A549 (cell line): ENCODE data around the gene SLC1A4. TPM values are rescaled to one million over a fixed set of nuclear protein-coding genes. Genes with fewer than 3 reads are reported as not detected.
"Not testable (repeated sequence)": the region's sequence is repeated elsewhere in the genome, so short reads cannot be mapped to it uniquely, and the experiment has no call there.

Experiments used
- ATAC-seq, 2 experiments: fragments of 200-7000 bp in 1 of 2; fragments of >200 bp in 1 of 2; cut with Nextera tagmentation in 1 of 2; cut with Tn5 transposase in 1 of 2; 3 replicates each; pipeline versions ENCODE4 v1.8.0 to v1.9.1; 2018 to 2020; ENCODE audit warnings: mild to moderate bottlenecking in 1 of 2, moderate library complexity in 1 of 2
- CTCF ChIA-PET: fragments of 300-600 bp; sonication (Branson Sonifier 250); formaldehyde crosslinking; extraction: SDS; loops from one replicate; lab custom pipeline; 2021; ENCODE audit warnings: antibody characterized with exemption, inconsistent platforms; lab: Yijun Ruan, JAX
- POLR2A ChIA-PET: fragments of 350-600 bp; formaldehyde crosslinking; extraction: SDS; loops from one replicate; lab custom pipeline; 2021; ENCODE audit warnings: antibody characterized with exemption, inconsistent platforms; lab: Yijun Ruan, JAX
- DNase-seq, 2 experiments: peaks; one replicate each; pipeline versions ENCODE4 v3.0.0 to v3.0.0-alpha.2; 2011 to 2016; ENCODE audit warnings: low read depth in 1 of 2, low spot score in 1 of 2
- FAIRE-seq: peaks from 2 replicates; lab custom pipeline; 2011; peaks lifted over from hg19 to GRCh38; lab: Jason Lieb, UNC
- H3K27ac ChIP-seq, 2 experiments: fragments of >200 bp; sonication (Bioruptor Twin); formaldehyde crosslinking; 3 replicates each; pipeline ENCODE4 v1.5.1; 2016 to 2017
- H3K4me1 ChIP-seq: fragments of >200 bp; sonication (Bioruptor Twin); formaldehyde crosslinking; 3 replicates; pipeline ENCODE4 v1.6.1; 2016
- H3K4me2 ChIP-seq: fragments of >200 bp; sonication (Bioruptor Twin); formaldehyde crosslinking; 3 replicates; pipeline ENCODE4 v1.6.1; 2016
- H3K4me3 ChIP-seq: fragments of >200 bp; sonication (Bioruptor Twin); formaldehyde crosslinking; 3 replicates; pipeline ENCODE4 v1.5.1; 2016
- H3K9me3 ChIP-seq: fragments of >200 bp; sonication (Bioruptor Twin); formaldehyde crosslinking; 3 replicates; pipeline ENCODE4 v1.6.1; 2016
- BHLHE40 ChIP-seq: IDR thresholded peaks from 2 replicates; pipeline ENCODE4 v1.6.1; 2012; ENCODE audit warnings: low read depth, low read length, inconsistent platforms
- CHD2 ChIP-seq: fragments of 150-350 bp; IDR thresholded peaks from 2 replicates; pipeline ENCODE4 v1.6.1; 2014; ENCODE audit warnings: low read length; ENCODE audit not compliant: partially characterized antibody
- CTCF ChIP-seq: fragments of >200 bp; sonication (Bioruptor Twin); formaldehyde crosslinking; IDR thresholded peaks from 3 replicates; pipeline ENCODE4 v1.5.1; 2016
- E2F6 ChIP-seq: IDR thresholded peaks from 2 replicates; pipeline ENCODE4 v1.6.1; 2012; ENCODE audit warnings: low read depth, borderline replicate concordance
- ELK1 ChIP-seq: fragments of 150-350 bp; IDR thresholded peaks from 2 replicates; pipeline ENCODE4 v1.6.1; 2014; ENCODE audit warnings: low read depth, mild to moderate bottlenecking, low read length
- EP300 ChIP-seq, 2 experiments: fragments of >200 bp; sonication (Bioruptor Twin); formaldehyde crosslinking; IDR thresholded peaks; 2 replicates in 1 of 2; 3 replicates in 1 of 2; pipeline ENCODE4 v1.6.1; 2016 to 2017
- FOSB ChIP-seq: fragments of 250-450 bp; sonication (Bioruptor Pico); IDR thresholded peaks from 2 replicates; pipeline ENCODE4 v1.5.0; 2020; ENCODE audit warnings: mild to moderate bottlenecking, moderate library complexity
- FOSL2 ChIP-seq, 2 experiments: fragments of 450-650 bp in 1 of 2; fragments of >200 bp in 1 of 2; sonication (Bioruptor Twin) in 1 of 2; formaldehyde crosslinking; IDR thresholded peaks; 2 replicates each; pipeline versions ENCODE4 v1.5.0 to v1.6.1; 2016 to 2020; ENCODE audit warnings: mild to moderate bottlenecking in 1 of 2, moderate library complexity in 1 of 2
- HDAC2 ChIP-seq: fragments of 200-600 bp; sonication (generic); IDR thresholded peaks from 2 replicates; pipeline ENCODE4 v1.6.1; 2016
- HEYL ChIP-seq: fragments of 250-450 bp; sonication (Bioruptor Pico); IDR thresholded peaks from 2 replicates; pipeline ENCODE4 v1.8.0; 2021; ENCODE audit warnings: mild to moderate bottlenecking, moderate library complexity
- MAFK ChIP-seq: fragments of 450-650 bp; IDR thresholded peaks from 2 replicates; pipeline ENCODE4 v1.6.1; 2014; ENCODE audit not compliant: partially characterized antibody
- MAZ ChIP-seq: fragments of 150-350 bp; IDR thresholded peaks from 2 replicates; pipeline ENCODE4 v1.6.1; 2014; ENCODE audit warnings: antibody characterized with exemption, low read depth, low read length, borderline replicate concordance
- NPAS2 ChIP-seq: fragments of 250-450 bp; sonication (Bioruptor Pico); IDR thresholded peaks from 2 replicates; pipeline ENCODE4 v1.8.0; 2022; ENCODE audit warnings: mild to moderate bottlenecking, moderate library complexity, borderline replicate concordance
- RAD21 ChIP-seq, 2 experiments: fragments of >200 bp in 1 of 2; sonication (Bioruptor Twin) in 1 of 2; formaldehyde crosslinking in 1 of 2; IDR thresholded peaks in 1 of 2; conservative IDR thresholded peaks in 1 of 2; 2 replicates in 1 of 2; 3 replicates in 1 of 2; pipeline ENCODE4 v1.6.1; 2012 to 2018; ENCODE audit warnings: inconsistent platforms in 1 of 2
- RCOR1 ChIP-seq: fragments of 150-350 bp; IDR thresholded peaks from 2 replicates; pipeline ENCODE4 v1.6.1; 2014; ENCODE audit warnings: antibody characterized with exemption, low read length, low read depth
- RFX5 ChIP-seq: fragments of 450-650 bp; IDR thresholded peaks from 2 replicates; pipeline ENCODE4 v1.7.1; 2014; ENCODE audit warnings: antibody characterized with exemption, mild to moderate bottlenecking, moderate library complexity
- SMC3 ChIP-seq: fragments of >200 bp; sonication (Bioruptor Twin); formaldehyde crosslinking; IDR thresholded peaks from 3 replicates; pipeline ENCODE4 v1.6.1; 2018; ENCODE audit warnings: inconsistent platforms
- ZC3H11A ChIP-seq: fragments of 450-650 bp; IDR thresholded peaks from 2 replicates; pipeline ENCODE4 v1.6.1; 2014; ENCODE audit warnings: antibody characterized with exemption, mild to moderate bottlenecking
- ZNF302 ChIP-seq: fragments of 250-450 bp; sonication (Bioruptor Pico); IDR thresholded peaks from 2 replicates; pipeline ENCODE4 v1.9.0; 2021; ENCODE audit warnings: inconsistent platforms, mild to moderate bottlenecking, moderate library complexity
- WGBS: methylation state at CpG from one replicate; pipeline ENCODE4 v1.1.6; 2017; ENCODE audit errors: missing lambda C conversion rate; 5-methylcytosine and 5-hydroxymethylcytosine counted together
- polyA plus RNA-seq, 4 experiments: library from polyadenylated mRNA; depleted of rRNA in 3 of 4; stranded (reverse); fragments of >200 nt; fragmentation: RNase III in 1 of 4; extraction: RNeasy Plus Mini Kit Qiagen cat#74134 plus additional on column Dnase treatment in 1 of 4; gene quantifications; 2 replicates in 3 of 4; 3 replicates in 1 of 4; pipeline ENCODE4 v1.2.3, GENCODE V29; 2011 to 2017

SLC1A4 gene
- polyA plus RNA-seq, 2 of the 4 experiments (the other 2 are of a cell fraction) = 9.1 to 26.4 TPM

GRCh38 chr2:65000644-65001043, 11.4 kb downstream of the SLC1A4 start (continued):
- no peak for TF ChIP-seq ELK1
- TF ChIP-seq SMC3 = no peak
- no peak for TF ChIP-seq CTCF
- no peak for TF ChIP-seq CHD2
- TF ChIP-seq FOSL2 (IDR thresholded peaks at IDR 0.05) = no peak
- no peak for TF ChIP-seq FOSL2 (CRISPR knock-in tag; IDR thresholded peaks at IDR 0.05)
- TF ChIP-seq HEYL (CRISPR knock-in tag) = no peak

DNA sequence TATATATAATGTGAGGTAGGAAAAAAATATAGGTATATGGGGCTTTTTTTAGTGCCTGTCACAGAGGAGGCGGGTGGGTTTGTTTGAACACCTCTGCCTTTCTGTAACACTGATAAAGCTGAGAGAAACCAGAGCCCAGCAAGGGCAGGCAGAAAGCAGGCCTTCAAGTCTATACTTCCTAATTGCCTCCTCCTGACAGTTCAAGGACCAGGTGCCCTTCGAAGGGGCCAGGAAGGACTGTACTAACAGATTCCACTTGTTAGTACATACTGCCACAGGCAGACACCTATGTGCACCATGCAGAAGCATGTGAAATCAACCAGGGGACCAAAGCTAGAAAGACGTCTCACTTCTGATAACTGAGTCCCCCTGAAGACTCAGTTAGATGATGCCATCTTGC, 13.8 kb downstream of the SLC1A4 start:
- H3K27ac ChIP-seq = no peak overlapping the region
- TF ChIP-seq FOSB (CRISPR knock-in tag) (no peak), RFX5 (no peak), MAZ (no peak), ZNF302 (CRISPR knock-in tag) (no peak), BHLHE40 (no peak), ZC3H11A (no peak), MAFK (no peak), HDAC2 (no peak), RAD21 (conservative IDR thresholded peaks at IDR 0.05 in 1 of 2, IDR thresholded peaks at IDR 0.05 in 1 of 2) (no peak)
- ChIA-PET POLR2A (interaction anchor here (0.7 kb wide), 1 partner anchor 520 kb away, joined by 7 read pairs; no protein-coding TSS in a partner anchor), CTCF (interaction anchor here (1.4 kb wide), 1 partner anchor 85 kb away, joined by 4 read pairs; no protein-coding TSS in a partner anchor)
- H3K9me3 ChIP-seq = no peaks in the 10 kb centered on the region
- no peak overlapping the region for H3K4me3 ChIP-seq
- FAIRE-seq (no peak), ATAC-seq (no peak), DNase-seq (no peak)
- peaks cover 14% of the 10 kb centered on the region for H3K4me1 ChIP-seq
- WGBS = 81% methylated on average over 3 of the region's 3 CpGs
- H3K4me2 ChIP-seq = no peak overlapping the region

DNA sequence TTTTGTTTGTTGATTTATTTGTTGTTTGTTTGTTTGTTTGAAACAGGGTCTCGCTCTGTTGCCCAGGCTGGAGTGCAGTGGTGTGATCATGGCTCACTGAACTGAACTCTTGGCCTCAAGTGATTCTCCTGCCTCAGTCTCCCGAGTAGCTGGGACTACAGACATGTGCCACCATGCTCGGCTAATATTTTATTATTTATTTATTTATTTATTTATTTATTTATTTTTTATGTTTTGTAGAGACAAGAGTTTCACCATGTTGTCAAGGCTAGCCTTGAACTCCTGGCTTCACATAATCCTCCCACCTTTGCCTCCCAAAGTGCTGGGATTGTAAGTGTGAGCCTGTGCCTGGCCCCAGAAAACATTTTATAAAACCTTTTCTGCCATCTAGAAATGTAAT, 15.0 kb downstream of the SLC1A4 start:
- 90% methylated on average over 3 of the region's 3 CpGs for WGBS
- H3K27ac ChIP-seq, H3K4me3 ChIP-seq, ATAC-seq, FAIRE-seq, H3K4me2 ChIP-seq, DNase-seq, POLR2A ChIA-PET, H3K9me3 ChIP-seq: not testable (repeated sequence)
- TF ChIP-seq ZC3H11A = peak; percentile 62
- peaks cover 14% of the 10 kb centered on the region for H3K4me1 ChIP-seq
- CTCF ChIA-PET = interaction anchor here (1.2 to 2.6 kb wide), 3 partner anchors 13 to 87 kb away, joined by 4 to 10 read pairs (median 4); no protein-coding TSS in a partner anchor

DNA sequence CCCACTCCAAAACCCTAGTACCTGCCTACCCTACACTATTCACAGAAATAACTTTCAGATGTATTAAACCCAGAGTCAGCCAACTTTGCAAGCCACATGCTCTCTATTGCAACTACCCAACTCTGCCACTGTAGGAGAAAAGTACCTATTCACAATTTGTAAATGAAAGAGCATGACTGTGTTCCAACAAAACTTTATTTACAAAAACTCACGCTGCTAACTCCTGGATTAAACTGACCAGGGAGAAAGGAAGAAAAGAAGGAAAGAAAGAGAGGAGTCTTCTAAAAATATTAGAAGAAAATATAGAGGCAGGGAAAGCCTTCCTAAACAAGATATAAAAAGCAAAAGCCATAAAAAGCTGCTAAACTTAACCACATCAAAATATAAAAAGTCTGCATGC, 24.6 kb downstream of the SLC1A4 start:
- no peak overlapping the region for H3K27ac ChIP-seq
- ATAC-seq (no peak), DNase-seq (no peak), FAIRE-seq (no peak)
- H3K4me2 ChIP-seq = no peak overlapping the region
- ChIA-PET POLR2A (no interaction called here), CTCF (interaction anchor here (1.4 kb wide), 1 partner anchor 96 kb away, joined by 5 read pairs; no protein-coding TSS in a partner anchor)
- WGBS = 72% methylated on average over 1 of the region's 1 CpG
- no peaks in the 10 kb centered on the region for H3K9me3 ChIP-seq
- H3K4me1 ChIP-seq = no peaks in the 10 kb centered on the region
- no peak overlapping the region for H3K4me3 ChIP-seq
- TF ChIP-seq FOSL2 (IDR thresholded peaks at IDR 0.05) (no peak), FOSL2 (CRISPR knock-in tag; IDR thresholded peaks at IDR 0.05) (no peak), NPAS2 (CRISPR knock-in tag) (no peak), E2F6 (no peak), RCOR1 (no peak), EP300 (IDR thresholded peaks at IDR 0.05) (no peak)
